Hepatocyte (in vitro differentiated cells): ENCODE measurements around the gene MDGA2.

Source experiments
- CTCF ChIP-seq: fragments of 200-600 bp; sonication (generic); IDR thresholded peaks from 2 replicates; pipeline ENCODE4 v1.5.1; 2016; ENCODE audit warnings: antibody characterized with exemption, mild to moderate bottlenecking; ENCODE audit not compliant: poor library complexity
- EZH2 ChIP-seq: fragments of 200-600 bp; sonication (generic); IDR thresholded peaks from 2 replicates; pipeline ENCODE4 v1.6.1; 2016; ENCODE audit warnings: antibody characterized with exemption, mild to moderate bottlenecking, borderline replicate concordance
- EZH2phosphoT487 ChIP-seq: fragments of 200-600 bp; sonication (generic); IDR thresholded peaks from one replicate; pipeline ENCODE4 v1.6.1; 2018; ENCODE audit warnings: antibody characterized with exemption, mild to moderate bottlenecking, low read depth, moderate library complexity; ENCODE audit not compliant: unreplicated experiment, severe bottlenecking

- TF ChIP-seq CTCF, result peak; percentile 43
- no peak for TF ChIP-seq EZH2phosphoT487
- TF ChIP-seq EZH2, result no peak
These were observed 233.2 kb downstream of the MDGA2 start for GRCh38 chr14:47442211-47442610.
